ENCODE data around the gene ECE1.
A peak's percentile ranks its signal among the peaks of the same experiment; 100 is the strongest.

The ECE1 gene

GRCh38 chr1:21262293-21263051 is 27.8 kb downstream of the ECE1 start:
- 0 out of 2 replicates have a peak overlapping the region, but pooled peaks have one; percentile 7 for H3K4me3 ChIP-seq (ENCODE audit: low read length)
- peaks cover 10% of the 10 kb centered on the region; the same call in 1 of the 2 replicates for H3K36me3 ChIP-seq (ENCODE audit: insufficient read depth, low read length)
- H3K9me3 ChIP-seq (ENCODE audit: insufficient read depth, low read depth, low read length), result no peaks in the 10 kb centered on the region
- peak overlapping the region; percentile 68 for H3K27ac ChIP-seq (ENCODE audit: low read depth, low read length)
- peak overlapping the region; percentile 68 for H3K9ac ChIP-seq (ENCODE audit: low read depth, low read length)
- no peaks in the 10 kb centered on the region for H3K27me3 ChIP-seq (ENCODE audit: insufficient read depth, low read length)
- H3K4me1 ChIP-seq (ENCODE audit: insufficient read depth, low read length), result peaks cover 21% of the 10 kb centered on the region
- 60% methylated on average over 23 of the region's 23 CpGs for WGBS

- Histone ChIP-seq H3K27me3 (ENCODE audit: insufficient read depth, low read length) (no peaks in the 10 kb centered on the region), H3K27ac (ENCODE audit: low read depth, low read length) (peak overlapping the region; percentile 68), H3K4me3 (ENCODE audit: low read length) (0 out of 2 replicates have a peak overlapping the region, but pooled peaks have one; percentile 7), H3K9ac (ENCODE audit: low read depth, low read length) (peak overlapping the region; percentile 68), H3K36me3 (ENCODE audit: insufficient read depth, low read length) (peaks cover 11% of the 10 kb centered on the region), H3K4me1 (ENCODE audit: insufficient read depth, low read length) (peaks cover 21% of the 10 kb centered on the region), H3K9me3 (ENCODE audit: insufficient read depth, low read depth, low read length) (no peaks in the 10 kb centered on the region)
- 69% methylated on average over 20 of the region's 20 CpGs for WGBS
These were observed 28.5 kb downstream of the ECE1 start for GRCh38 chr1:21261551-21262292.

GRCh38 chr1:21260405-21261125 is 29.7 kb downstream of the ECE1 start:
- Histone ChIP-seq H3K9ac (ENCODE audit: low read depth, low read length) (no peak overlapping the region), H3K4me3 (ENCODE audit: low read length) (no peak overlapping the region), H3K36me3 (ENCODE audit: insufficient read depth, low read length) (peaks cover 14% of the 10 kb centered on the region), H3K27me3 (ENCODE audit: insufficient read depth, low read length) (no peaks in the 10 kb centered on the region), H3K4me1 (ENCODE audit: insufficient read depth, low read length) (peaks cover 21% of the 10 kb centered on the region), H3K27ac (ENCODE audit: low read depth, low read length) (no peak overlapping the region), H3K9me3 (ENCODE audit: insufficient read depth, low read depth, low read length) (no peaks in the 10 kb centered on the region)
- 91% methylated on average over 22 of the region's 22 CpGs for WGBS

- H3K4me3 ChIP-seq (ENCODE audit: low read length), result no peak overlapping the region
- H3K9me3 ChIP-seq (ENCODE audit: insufficient read depth, low read depth, low read length), result no peaks in the 10 kb centered on the region
- no peak overlapping the region for H3K9ac ChIP-seq (ENCODE audit: low read depth, low read length)
- H3K36me3 ChIP-seq (ENCODE audit: insufficient read depth, low read length), result peaks cover 14% of the 10 kb centered on the region
- H3K27ac ChIP-seq (ENCODE audit: low read depth, low read length), result no peak overlapping the region
- H3K4me1 ChIP-seq (ENCODE audit: insufficient read depth, low read length), result peaks cover 21% of the 10 kb centered on the region
- no peaks in the 10 kb centered on the region for H3K27me3 ChIP-seq (ENCODE audit: insufficient read depth, low read length)
- 95% methylated on average over 5 of the region's 5 CpGs for WGBS
These were observed 30.8 kb downstream of the ECE1 start for GRCh38 chr1:21259316-21260076.

- Histone ChIP-seq H3K9ac (ENCODE audit: low read depth, low read length) (no peak overlapping the region), H3K27ac (ENCODE audit: low read depth, low read length) (no peak overlapping the region), H3K4me3 (ENCODE audit: low read length) (no peak overlapping the region), H3K4me1 (ENCODE audit: insufficient read depth, low read length) (peaks cover 21% of the 10 kb centered on the region), H3K9me3 (ENCODE audit: insufficient read depth, low read depth, low read length) (no peaks in the 10 kb centered on the region), H3K36me3 (ENCODE audit: insufficient read depth, low read length) (peaks cover 14% of the 10 kb centered on the region), H3K27me3 (ENCODE audit: insufficient read depth, low read length) (no peaks in the 10 kb centered on the region)
- WGBS, result 94% methylated on average over 22 of the region's 22 CpGs
These were observed 31.7 kb downstream of the ECE1 start for GRCh38 chr1:21258331-21259134.

- Histone ChIP-seq H3K9me3 (ENCODE audit: insufficient read depth, low read depth, low read length) (no peaks in the 10 kb centered on the region), H3K9ac (ENCODE audit: low read depth, low read length) (no peak overlapping the region), H3K27ac (ENCODE audit: low read depth, low read length) (no peak overlapping the region), H3K36me3 (ENCODE audit: insufficient read depth, low read length) (peaks cover 14% of the 10 kb centered on the region), H3K4me3 (ENCODE audit: low read length) (no peak overlapping the region), H3K27me3 (ENCODE audit: insufficient read depth, low read length) (no peaks in the 10 kb centered on the region), H3K4me1 (ENCODE audit: insufficient read depth, low read length) (peaks cover 15% of the 10 kb centered on the region)
- WGBS, result 92% methylated on average over 13 of the region's 13 CpGs
These were observed 32.7 kb downstream of the ECE1 start for GRCh38 chr1:21257431-21258135.

- H3K9me3 ChIP-seq (ENCODE audit: insufficient read depth, low read depth, low read length), result no peaks in the 10 kb centered on the region
- H3K27ac ChIP-seq (ENCODE audit: low read depth, low read length), result no peak overlapping the region
- H3K27me3 ChIP-seq (ENCODE audit: insufficient read depth, low read length), result no peaks in the 10 kb centered on the region
- no peak overlapping the region for H3K9ac ChIP-seq (ENCODE audit: low read depth, low read length)
- H3K4me1 ChIP-seq (ENCODE audit: insufficient read depth, low read length), result peaks cover 8% of the 10 kb centered on the region; the same call in 1 of the 2 replicates
- H3K36me3 ChIP-seq (ENCODE audit: insufficient read depth, low read length), result peaks cover 14% of the 10 kb centered on the region
- H3K4me3 ChIP-seq (ENCODE audit: low read length), result no peak overlapping the region
- 96% methylated on average over 13 of the region's 13 CpGs for WGBS
These were observed 33.5 kb downstream of the ECE1 start for GRCh38 chr1:21256776-21257175.

GRCh38 chr1:21255943-21256320 is 34.3 kb downstream of the ECE1 start:
- no peak overlapping the region for H3K4me3 ChIP-seq (ENCODE audit: low read length)
- H3K9ac ChIP-seq (ENCODE audit: low read depth, low read length), result no peak overlapping the region
- no peaks in the 10 kb centered on the region for H3K9me3 ChIP-seq (ENCODE audit: insufficient read depth, low read depth, low read length)
- WGBS, result 94% methylated on average over 14 of the region's 14 CpGs
- H3K36me3 ChIP-seq (ENCODE audit: insufficient read depth, low read length), result peaks cover 16% of the 10 kb centered on the region
- no peaks in the 10 kb centered on the region for H3K27me3 ChIP-seq (ENCODE audit: insufficient read depth, low read length)
- H3K4me1 ChIP-seq (ENCODE audit: insufficient read depth, low read length), result peaks cover under 1% of the 10 kb centered on the region; the same call in 1 of the 2 replicates
- H3K27ac ChIP-seq (ENCODE audit: low read depth, low read length), result no peak overlapping the region

GRCh38 chr1:21255284-21255942 is 34.9 kb downstream of the ECE1 start:
- WGBS, result 79% methylated on average over 11 of the region's 11 CpGs
- no peak overlapping the region for H3K4me3 ChIP-seq (ENCODE audit: low read length)
- H3K27me3 ChIP-seq (ENCODE audit: insufficient read depth, low read length), result no peaks in the 10 kb centered on the region
- H3K9ac ChIP-seq (ENCODE audit: low read depth, low read length), result no peak overlapping the region
- peaks cover 16% of the 10 kb centered on the region for H3K36me3 ChIP-seq (ENCODE audit: insufficient read depth, low read length)
- H3K4me1 ChIP-seq (ENCODE audit: insufficient read depth, low read length), result no peaks in the 10 kb centered on the region
- no peak overlapping the region for H3K27ac ChIP-seq (ENCODE audit: low read depth, low read length)
- no peaks in the 10 kb centered on the region for H3K9me3 ChIP-seq (ENCODE audit: insufficient read depth, low read depth, low read length)

Data from HUES64 (cell line).